A673 (cell line): ENCODE results near the gene SRRM3. TPM values are rescaled to one million over a fixed set of nuclear protein-coding genes. Genes with fewer than 3 reads are reported as not detected.

Source experiments
- BruUV-seq: library from RNA; stranded (reverse); fragments of 400-500 nt; replicated peaks from 2 replicates; lab custom pipeline; 2021; lab: Mats Ljungman, UMichigan
- CTCF ChIA-PET: fragments of 300-600 bp; sonication (Branson Sonifier 250); formaldehyde crosslinking; loops from one replicate; lab custom pipeline; 2022; ENCODE audit warnings: antibody characterized with exemption; lab: Charles Lee
- POLR2A ChIA-PET: fragments of 300-600 bp; sonication (Branson Sonifier 250); formaldehyde crosslinking; loops from one replicate; lab custom pipeline; 2022; ENCODE audit warnings: antibody characterized with exemption; ENCODE audit not compliant: low non-redundant PET; lab: Charles Lee
- DNase-seq: peaks from one replicate; pipeline ENCODE4 v3.0.0-alpha.2; 2015; ENCODE audit warnings: low spot score
- H3K27ac ChIP-seq: fragments of 200-600 bp; sonication (generic); 2 replicates; pipeline ENCODE4 v1.5.1; 2016; ENCODE audit warnings: mixed run types, low read depth, mild to moderate bottlenecking, mixed read lengths, antibody characterized with exemption, low read length; ENCODE audit not compliant: poor library complexity, severe bottlenecking
- H3K27me3 ChIP-seq: fragments of 200-600 bp; sonication (generic); replicated peaks from 2 replicates; pipeline ENCODE4 v1.6.1; 2017; ENCODE audit warnings: mixed run types, low read depth, mild to moderate bottlenecking, mixed read lengths, antibody characterized with exemption, low read length; ENCODE audit not compliant: insufficient read depth, poor library complexity
- H3K36me3 ChIP-seq: fragments of 200-600 bp; sonication (generic); 2 replicates; pipeline ENCODE4 v1.6.1; 2016; ENCODE audit warnings: mixed run types, mild to moderate bottlenecking, mixed read lengths, antibody characterized with exemption, low read length; ENCODE audit not compliant: insufficient read depth, poor library complexity, severe bottlenecking
- H3K4me1 ChIP-seq: fragments of 200-600 bp; sonication (generic); 2 replicates; pipeline ENCODE4 v1.6.1; 2017; ENCODE audit warnings: mixed run types, mild to moderate bottlenecking, mixed read lengths, antibody characterized with exemption, low read length; ENCODE audit not compliant: insufficient read depth, poor library complexity, severe bottlenecking
- H3K4me3 ChIP-seq: fragments of 200-600 bp; sonication (generic); 2 replicates; pipeline ENCODE4 v1.5.1; 2016; ENCODE audit warnings: low read depth, mixed run types, mild to moderate bottlenecking, mixed read lengths, low read length; ENCODE audit not compliant: poor library complexity, severe bottlenecking
- H3K9me3 ChIP-seq: fragments of 200-600 bp; sonication (generic); 2 replicates; pipeline ENCODE4 v1.6.1; 2016; ENCODE audit warnings: mixed run types, low read depth, mild to moderate bottlenecking, mixed read lengths, antibody characterized with exemption, low read length; ENCODE audit not compliant: poor library complexity, severe bottlenecking
- CTCF ChIP-seq: fragments of 300-800, 200-600 bp; sonication (generic); conservative IDR thresholded peaks from 2 replicates; pipeline ENCODE4 v1.5.1; 2017; ENCODE audit warnings: low read depth, mild to moderate bottlenecking, antibody characterized with exemption, low read length, moderate library complexity, mixed read lengths
- EZH2 ChIP-seq: fragments of 200-600 bp; sonication (generic); IDR thresholded peaks from 2 replicates; pipeline ENCODE4 v1.6.1; 2017; ENCODE audit warnings: borderline replicate concordance, low read depth, mild to moderate bottlenecking, mixed read lengths, antibody characterized with exemption, low read length; ENCODE audit not compliant: poor library complexity, severe bottlenecking
- intact Hi-C: fragments of 100-400 bp; cut with micrococcal nuclease; formaldehyde crosslinking; loops from one replicate; pipeline ENCODE4 v1.10.0; 2022; ENCODE audit not compliant: unreplicated experiment
- total RNA-seq: library from RNA; stranded (reverse); gene quantifications from 2 replicates; pipeline ENCODE4 v1.2.3, GENCODE V29; 2021

Gene SRRM3
- total RNA-seq, 1 experiment from 2014 or later: 1.8 TPM

- DNase-seq: no peak
- BruUV-seq: no TSS peak
- POLR2A ChIA-PET: no interaction called here
These were observed 125.0 kb downstream of the SRRM3 start for GRCh38 chr7:76326646-76327233.

GRCh38 chr7:76327610-76328009 lies 125.9 kb downstream of the SRRM3 start:
- ChIA-PET CTCF (no interaction called here), POLR2A (no interaction called here)
- Histone ChIP-seq H3K36me3 (peaks cover 55% of the 10 kb centered on the region), H3K4me1 (no peaks in the 10 kb centered on the region), H3K27me3 (no peaks in the 10 kb centered on the region), H3K4me3 (no peak overlapping the region), H3K9me3 (no peaks in the 10 kb centered on the region), H3K27ac (no peak overlapping the region)
- no TSS peak for BruUV-seq
- TF ChIP-seq EZH2: no peak
- no peak for TF ChIP-seq CTCF
- no peak for DNase-seq
- intact Hi-C loops: no loop called here

More at GRCh38 chr7:76326646-76327233, 125.0 kb downstream of the SRRM3 start:
- Histone ChIP-seq H3K4me3 (no peak overlapping the region), H3K36me3 (peaks cover 55% of the 10 kb centered on the region), H3K27ac (no peak overlapping the region), H3K27me3 (no peaks in the 10 kb centered on the region), H3K9me3 (no peaks in the 10 kb centered on the region), H3K4me1 (no peaks in the 10 kb centered on the region)
- intact Hi-C loops: no loop called here
- CTCF ChIA-PET: no interaction called here
- TF ChIP-seq CTCF (no peak), EZH2 (no peak)

- TF ChIP-seq CTCF (no peak), EZH2 (no peak)
- POLR2A ChIA-PET: no interaction called here
- no peaks in the 10 kb centered on the region for H3K4me1 ChIP-seq
- intact Hi-C loops: no loop called here
- CTCF ChIA-PET: no interaction called here
- H3K27ac ChIP-seq: no peak overlapping the region
- H3K27me3 ChIP-seq: no peaks in the 10 kb centered on the region
- no peak for DNase-seq
- no peak overlapping the region for H3K4me3 ChIP-seq
- H3K36me3 ChIP-seq: peaks cover 55% of the 10 kb centered on the region
- BruUV-seq: no TSS peak
- H3K9me3 ChIP-seq: no peaks in the 10 kb centered on the region
These were observed 126.7 kb downstream of the SRRM3 start for GRCh38 chr7:76328389-76328788.
